Fibroblast of mammary gland (primary cell): ENCODE measurements around the gene CTNNA3.
A peak's percentile ranks its signal among the peaks of the same experiment; 100 is the strongest.

Experiments
- DNase-seq: peaks from one replicate; pipeline ENCODE4 v3.0.0-alpha.2; 2010; ENCODE audit warnings: low read depth
- H3K4me3 ChIP-seq: 2 replicates; pipeline ENCODE4 v1.5.1; 2011; ENCODE audit warnings: low read depth, mild to moderate bottlenecking, low read length, moderate library complexity; ENCODE audit not compliant: control insufficient read depth
- TF ChIP-seq, protein P1 (sequence below): conservative IDR thresholded peaks from 2 replicates; pipeline ENCODE4 v1.5.1; 2011; ENCODE audit warnings: low read depth, low read length, inconsistent platforms; ENCODE audit not compliant: control insufficient read depth, insufficient read depth

Gene CTNNA3

GRCh38 chr10:66942407-66942806 lies 753.6 kb downstream of the CTNNA3 start:
- H3K4me3 ChIP-seq = no peak overlapping the region
- DNase-seq = no peak
- TF ChIP-seq, protein P1, sequence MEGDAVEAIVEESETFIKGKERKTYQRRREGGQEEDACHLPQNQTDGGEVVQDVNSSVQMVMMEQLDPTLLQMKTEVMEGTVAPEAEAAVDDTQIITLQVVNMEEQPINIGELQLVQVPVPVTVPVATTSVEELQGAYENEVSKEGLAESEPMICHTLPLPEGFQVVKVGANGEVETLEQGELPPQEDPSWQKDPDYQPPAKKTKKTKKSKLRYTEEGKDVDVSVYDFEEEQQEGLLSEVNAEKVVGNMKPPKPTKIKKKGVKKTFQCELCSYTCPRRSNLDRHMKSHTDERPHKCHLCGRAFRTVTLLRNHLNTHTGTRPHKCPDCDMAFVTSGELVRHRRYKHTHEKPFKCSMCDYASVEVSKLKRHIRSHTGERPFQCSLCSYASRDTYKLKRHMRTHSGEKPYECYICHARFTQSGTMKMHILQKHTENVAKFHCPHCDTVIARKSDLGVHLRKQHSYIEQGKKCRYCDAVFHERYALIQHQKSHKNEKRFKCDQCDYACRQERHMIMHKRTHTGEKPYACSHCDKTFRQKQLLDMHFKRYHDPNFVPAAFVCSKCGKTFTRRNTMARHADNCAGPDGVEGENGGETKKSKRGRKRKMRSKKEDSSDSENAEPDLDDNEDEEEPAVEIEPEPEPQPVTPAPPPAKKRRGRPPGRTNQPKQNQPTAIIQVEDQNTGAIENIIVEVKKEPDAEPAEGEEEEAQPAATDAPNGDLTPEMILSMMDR = no peak

- no peak for DNase-seq
- no peak overlapping the region for H3K4me3 ChIP-seq
- TF ChIP-seq, protein P1 = no peak
Measured at GRCh38 chr10:66941491-66941890, 754.5 kb downstream of the CTNNA3 start.

GRCh38 chr10:66940965-66941364 lies 755.0 kb downstream of the CTNNA3 start:
- DNase-seq = no peak
- TF ChIP-seq, protein P1 = no peak
- no peak overlapping the region for H3K4me3 ChIP-seq

DNA sequence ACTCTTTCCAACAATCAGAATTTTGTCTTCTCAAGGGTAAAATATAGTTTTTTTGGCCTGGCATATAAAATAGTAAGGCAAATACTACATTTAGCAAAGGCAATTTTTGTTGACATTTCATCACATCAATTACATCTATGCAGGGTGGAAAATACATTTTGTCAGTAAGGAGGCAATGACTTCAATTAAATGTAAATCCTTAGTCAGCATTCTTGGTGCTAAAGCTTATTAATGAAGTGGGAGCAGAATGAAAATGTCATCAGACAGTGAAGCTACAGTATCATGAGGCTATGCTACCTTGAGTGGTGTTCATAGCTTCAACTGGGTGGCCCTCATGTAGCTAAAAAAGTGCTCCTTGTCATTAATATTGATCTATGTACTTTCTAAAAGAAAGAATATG lies 761.3 kb downstream of the CTNNA3 start:
- TF ChIP-seq, protein P1 = no peak
- DNase-seq = no peak
- no peak overlapping the region for H3K4me3 ChIP-seq

- TF ChIP-seq, protein P1 = no peak
- no peak overlapping the region for H3K4me3 ChIP-seq
- DNase-seq = no peak
Measured at GRCh38 chr10:66931949-66932343, 764.0 kb downstream of the CTNNA3 start.

GRCh38 chr10:66931340-66931948 lies 764.6 kb downstream of the CTNNA3 start:
- H3K4me3 ChIP-seq = no peak overlapping the region
- TF ChIP-seq, protein P1 = peak; percentile 56
- DNase-seq = peak; percentile 55

DNA sequence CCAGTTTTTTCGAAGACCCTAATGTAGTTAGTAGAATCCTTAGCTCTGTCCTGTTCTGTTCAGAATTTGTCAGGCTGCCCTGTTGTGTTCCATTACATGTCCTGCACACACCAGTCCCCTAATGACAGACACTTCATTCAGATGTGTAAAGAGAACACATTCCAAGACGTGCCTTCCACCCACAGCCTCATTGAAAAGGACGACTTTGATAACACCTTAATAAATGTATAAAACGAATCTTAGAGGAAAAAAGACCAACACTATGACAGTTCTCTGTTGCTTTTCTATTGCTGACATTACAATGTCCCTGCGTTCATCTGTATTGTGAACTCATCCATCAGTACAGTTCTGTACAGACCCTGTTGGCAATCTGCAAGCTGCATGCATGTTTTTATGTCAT lies 766.6 kb downstream of the CTNNA3 start:
- TF ChIP-seq, protein P1 = no peak
- no peak for DNase-seq
- no peak overlapping the region for H3K4me3 ChIP-seq
